CD14-positive monocyte (primary cell): ENCODE data around the gene PPP1R8. TPM values are rescaled to one million over a fixed set of nuclear protein-coding genes. Genes with fewer than 3 reads are reported as not detected.
A peak's percentile ranks its signal among the peaks of the same experiment; 100 is the strongest.
"Not testable (repeated sequence)": the region's sequence is repeated elsewhere in the genome, so short reads cannot be mapped to it uniquely, and the experiment has no call there.

Experiments used
- DNase-seq, 3 donors: peaks; one replicate each; pipeline ENCODE4 v3.0.0-alpha.2; 2011 to 2022
- H2AFZ ChIP-seq: 2 replicates; pipeline ENCODE4 v1.6.0; 2012; ENCODE audit warnings: mild to moderate bottlenecking, low read depth, low read length, inconsistent platforms; ENCODE audit not compliant: insufficient read depth, poor library complexity, severe bottlenecking
- H3K27ac ChIP-seq, 2 donors: 1 replicate in 1 of 2; 2 replicates in 1 of 2; pipeline ENCODE4 v1.5.1; 2012 to 2013; ENCODE audit warnings: low read length in 2 of 2, control low read depth in 1 of 2, inconsistent platforms in 1 of 2, low read depth in 1 of 2, mild to moderate bottlenecking in 1 of 2
- H3K27me3 ChIP-seq, 2 donors: one replicate each; pipeline versions ENCODE4 v1.6.0 to v1.6.1; 2011 to 2013; ENCODE audit warnings: low read length in 2 of 2; ENCODE audit not compliant: control insufficient read depth in 2 of 2, insufficient read depth in 2 of 2
- H3K36me3 ChIP-seq, 2 donors: replicated peaks in 1 of 2; 1 replicate in 1 of 2; 2 replicates in 1 of 2; pipeline versions ENCODE4 v1.5.1 to v1.6.1; 2012 to 2013; ENCODE audit warnings: low read length in 2 of 2, control low read depth in 1 of 2, inconsistent platforms in 1 of 2, mild to moderate bottlenecking in 1 of 2; ENCODE audit not compliant: insufficient read depth in 2 of 2, control insufficient read depth in 1 of 2
- H3K4me1 ChIP-seq, 2 donors: 1 replicate in 1 of 2; 2 replicates in 1 of 2; pipeline versions ENCODE4 v1.5.1 to v1.6.1; 2012 to 2013; ENCODE audit warnings: low read length in 2 of 2, control low read depth in 1 of 2, inconsistent platforms in 1 of 2, mild to moderate bottlenecking in 1 of 2, moderate library complexity in 1 of 2; ENCODE audit not compliant: insufficient read depth in 2 of 2, control insufficient read depth in 1 of 2
- H3K4me2 ChIP-seq: replicated peaks from 2 replicates; pipeline ENCODE3; 2012; ENCODE audit warnings: low read length, moderate library complexity, mild to moderate bottlenecking; ENCODE audit not compliant: poor library complexity, severe bottlenecking; ENCODE audit errors: extremely low read depth
- H3K4me3 ChIP-seq, 3 experiments: fragments of 200-600 bp in 1 of 3; sonication (generic) in 1 of 3; replicated peaks in 1 of 3; 1 replicate in 2 of 3; 2 replicates in 1 of 3; pipeline ENCODE4 v1.5.1; 2011 to 2013; ENCODE audit warnings: low read length in 3 of 3, mild to moderate bottlenecking in 3 of 3, control low read depth in 2 of 3, low read depth in 2 of 3, inconsistent platforms in 1 of 3, moderate library complexity in 1 of 3
- H3K79me2 ChIP-seq: 2 replicates; pipeline ENCODE4 v1.6.0; 2012; ENCODE audit warnings: mild to moderate bottlenecking, control low read depth, inconsistent platforms, low read length, moderate library complexity; ENCODE audit not compliant: insufficient read depth
- H3K9ac ChIP-seq: 2 replicates; pipeline ENCODE4 v1.6.0; 2017; ENCODE audit warnings: low read length, mild to moderate bottlenecking; ENCODE audit not compliant: insufficient read depth, poor library complexity, severe bottlenecking
- H3K9me3 ChIP-seq, 2 donors: replicated peaks in 1 of 2; 1 replicate in 1 of 2; 2 replicates in 1 of 2; pipeline versions ENCODE4 v1.5.1 to v1.6.1; 2012 to 2013; ENCODE audit warnings: low read length in 2 of 2, control low read depth in 1 of 2; ENCODE audit not compliant: control insufficient read depth in 1 of 2, insufficient read depth in 1 of 2
- H4K20me1 ChIP-seq: 2 replicates; pipeline ENCODE4 v1.6.0; 2012; ENCODE audit warnings: mild to moderate bottlenecking, low read length, control low read depth, moderate library complexity; ENCODE audit not compliant: insufficient read depth
- H3K27ac Mint-ChIP-seq, 7 donors: one replicate each; pipeline ENCODE4 v1.8.0; 2020; ENCODE audit warnings: mild to moderate bottlenecking in 7 of 7, mixed read lengths in 7 of 7, moderate library complexity in 6 of 7, inconsistent platforms in 2 of 7
- H3K27me3 Mint-ChIP-seq, 3 donors: one replicate each; pipeline ENCODE4 v1.8.0; 2021 to 2022; ENCODE audit warnings: low read depth in 3 of 3, mild to moderate bottlenecking in 3 of 3, mixed read lengths in 3 of 3, moderate library complexity in 3 of 3, inconsistent platforms in 1 of 3
- H3K36me3 Mint-ChIP-seq, 2 donors: one replicate each; pipeline ENCODE4 v1.8.0; 2020; ENCODE audit warnings: mixed read lengths in 2 of 2, inconsistent platforms in 1 of 2, mild to moderate bottlenecking in 1 of 2
- H3K4me1 Mint-ChIP-seq: one replicate; pipeline ENCODE4 v1.8.0; 2020; ENCODE audit warnings: mild to moderate bottlenecking, mixed read lengths
- H3K4me3 Mint-ChIP-seq, 2 donors: one replicate each; pipeline ENCODE4 v1.8.0; 2020; ENCODE audit warnings: mild to moderate bottlenecking in 2 of 2, mixed read lengths in 2 of 2, moderate library complexity in 1 of 2
- H3K9me3 Mint-ChIP-seq, 7 donors: one replicate each; pipeline ENCODE4 v1.8.0; 2020 to 2022; ENCODE audit warnings: mixed read lengths in 7 of 7, mild to moderate bottlenecking in 6 of 7, moderate library complexity in 6 of 7, inconsistent platforms in 2 of 7
- WGBS: methylation state at CpG from one replicate; pipeline ENCODE4 v1.1.5; 2013; ENCODE audit warnings: missing lambda C conversion rate; ENCODE audit not compliant: insufficient coverage; 5-methylcytosine and 5-hydroxymethylcytosine counted together
- intact Hi-C, 2 donors: fragments of 100-400 bp; cut with micrococcal nuclease; formaldehyde crosslinking; loops; one replicate each; pipeline versions ENCODE4 v1.15.0 to v1.15.1; 2023
- polyA plus RNA-seq, 3 donors: library from polyadenylated mRNA; depleted of rRNA in 1 of 3; unstranded in 2 of 3; stranded (reverse) in 1 of 3; fragments of 300-500 nt in 2 of 3; fragments of >200 nt in 1 of 3; fragmentation: Illumina TruSeq in 2 of 3; gene quantifications; 1 replicate in 2 of 3; 2 replicates in 1 of 3; pipeline ENCODE4 v1.2.3, GENCODE V29; 2012 to 2021
- TF ChIP-seq, protein P1 (sequence below): fragments of 200-600 bp; IDR thresholded peaks from one replicate; pipeline ENCODE4 v1.8.0; 2022; ENCODE audit warnings: antibody characterized with exemption, mild to moderate bottlenecking

Gene PPP1R8
- polyA plus RNA-seq, 3 donors = 17.0 to 23.9 (median 21.4) TPM

GRCh38 chr1:27855085-27855484 lies 24.5 kb downstream of the PPP1R8 start:
- H3K27ac Mint-ChIP-seq = no peak overlapping the region
- intact Hi-C loops = loop anchor here in 1 of 2 donors (5.0 kb wide), 1 partner anchor 42 kb away; no protein-coding TSS in a partner anchor

GRCh38 chr1:27856561-27857343 lies 26.2 kb downstream of the PPP1R8 start:
- Histone ChIP-seq H3K36me3 (peaks cover 1 to 2% of the 10 kb centered on the region in 2 donors), H3K27me3 (no peaks in the 10 kb centered on the region), H2AFZ (no peak overlapping the region), H3K9me3 (no peaks in the 10 kb centered on the region), H3K4me3 (no peak overlapping the region), H3K9ac (no peak overlapping the region), H3K79me2 (peaks cover 19% of the 10 kb centered on the region), H4K20me1 (peaks cover 1% of the 10 kb centered on the region), H3K4me2 (no peak overlapping the region), H3K4me1 (peaks cover 34 to 38% of the 10 kb centered on the region in 2 donors), H3K27ac (no peak overlapping the region)
- Mint-ChIP-seq H3K4me3 (no peak overlapping the region), H3K27ac (peak overlapping the region in 1 of 7 donors; percentile 65), H3K4me1 (peaks cover 40% of the 10 kb centered on the region), H3K27me3 (no peaks in the 10 kb centered on the region), H3K36me3 (peaks cover 8 to 10% of the 10 kb centered on the region in 2 donors), H3K9me3 (peaks cover 0 to 2% (median 0%) of the 10 kb centered on the region in 7 donors)
- DNase-seq = no peak
- intact Hi-C loops = loop anchor here in 1 of 2 donors (2.0 to 5.0 kb wide), 2 partner anchors 41 to 124 kb away; no protein-coding TSS in a partner anchor
- TF ChIP-seq, protein P1, sequence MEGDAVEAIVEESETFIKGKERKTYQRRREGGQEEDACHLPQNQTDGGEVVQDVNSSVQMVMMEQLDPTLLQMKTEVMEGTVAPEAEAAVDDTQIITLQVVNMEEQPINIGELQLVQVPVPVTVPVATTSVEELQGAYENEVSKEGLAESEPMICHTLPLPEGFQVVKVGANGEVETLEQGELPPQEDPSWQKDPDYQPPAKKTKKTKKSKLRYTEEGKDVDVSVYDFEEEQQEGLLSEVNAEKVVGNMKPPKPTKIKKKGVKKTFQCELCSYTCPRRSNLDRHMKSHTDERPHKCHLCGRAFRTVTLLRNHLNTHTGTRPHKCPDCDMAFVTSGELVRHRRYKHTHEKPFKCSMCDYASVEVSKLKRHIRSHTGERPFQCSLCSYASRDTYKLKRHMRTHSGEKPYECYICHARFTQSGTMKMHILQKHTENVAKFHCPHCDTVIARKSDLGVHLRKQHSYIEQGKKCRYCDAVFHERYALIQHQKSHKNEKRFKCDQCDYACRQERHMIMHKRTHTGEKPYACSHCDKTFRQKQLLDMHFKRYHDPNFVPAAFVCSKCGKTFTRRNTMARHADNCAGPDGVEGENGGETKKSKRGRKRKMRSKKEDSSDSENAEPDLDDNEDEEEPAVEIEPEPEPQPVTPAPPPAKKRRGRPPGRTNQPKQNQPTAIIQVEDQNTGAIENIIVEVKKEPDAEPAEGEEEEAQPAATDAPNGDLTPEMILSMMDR = no peak
- 89% methylated on average over 6 of the region's 12 CpGs for WGBS

More at GRCh38 chr1:27855085-27855484, 24.5 kb downstream of the PPP1R8 start:
- Mint-ChIP-seq H3K36me3 (peaks cover 18 to 20% of the 10 kb centered on the region in 2 donors), H3K9me3 (peaks cover 0 to 2% (median 0%) of the 10 kb centered on the region in 7 donors), H3K4me1 (peaks cover 23% of the 10 kb centered on the region), H3K4me3 (no peak overlapping the region), H3K27me3 (no peaks in the 10 kb centered on the region)
- Histone ChIP-seq H3K9me3 (no peaks in the 10 kb centered on the region), H3K4me1 (peaks cover 20 to 22% of the 10 kb centered on the region in 2 donors), H3K4me2 (no peak overlapping the region), H3K79me2 (peaks cover 7% of the 10 kb centered on the region), H4K20me1 (peaks cover 4% of the 10 kb centered on the region), H3K4me3 (no peak overlapping the region), H3K36me3 (peaks cover 16 to 18% of the 10 kb centered on the region in 2 donors), H3K27ac (no peak overlapping the region), H3K9ac (no peak overlapping the region), H2AFZ (no peak overlapping the region), H3K27me3 (no peaks in the 10 kb centered on the region)
- no peak for DNase-seq
- 100% methylated on average over 2 of the region's 6 CpGs for WGBS
- TF ChIP-seq, protein P1 = no peak

DNA sequence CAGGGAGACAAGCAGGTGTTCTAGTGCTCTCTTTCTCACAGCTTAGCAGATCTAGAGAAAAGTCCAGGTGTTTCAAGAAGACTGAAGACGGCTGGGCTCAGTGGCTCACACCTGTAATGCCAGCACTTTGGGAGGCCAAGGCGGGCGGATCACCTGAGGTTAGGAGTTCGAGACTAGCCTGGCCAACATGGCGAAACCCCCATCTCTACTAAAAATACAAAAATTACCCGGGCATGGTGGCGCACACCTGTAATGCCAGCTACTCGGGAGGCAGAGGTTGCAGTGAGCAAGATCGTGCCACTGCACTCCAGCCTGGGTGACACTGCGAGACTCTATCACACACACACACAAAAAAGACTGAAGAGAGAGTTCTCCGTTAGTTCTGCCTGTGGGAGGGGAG lies 27.0 kb downstream of the PPP1R8 start:
- not testable (repeated sequence) for H3K9ac ChIP-seq, H3K9me3 ChIP-seq, H3K36me3 Mint-ChIP-seq, H3K27ac ChIP-seq, H3K27me3 Mint-ChIP-seq, H3K36me3 ChIP-seq, DNase-seq, H3K27me3 ChIP-seq, H4K20me1 ChIP-seq, H3K4me3 Mint-ChIP-seq, H3K9me3 Mint-ChIP-seq, H3K4me2 ChIP-seq, H3K4me3 ChIP-seq
- H3K79me2 ChIP-seq = peaks cover 27% of the 10 kb centered on the region
- Mint-ChIP-seq H3K27ac (peak overlapping the region in 2 of 7 donors; percentile 26 to 99), H3K4me1 (peaks cover 48% of the 10 kb centered on the region)
- H2AFZ ChIP-seq = peak overlapping the region; percentile 70
- intact Hi-C loops = loop anchor here in 1 of 2 donors (2.0 to 5.0 kb wide), 2 partner anchors 40 to 123 kb away; no protein-coding TSS in a partner anchor
- WGBS = 89% methylated on average over 6 of the region's 11 CpGs
- H3K4me1 ChIP-seq = peaks cover 42 to 46% of the 10 kb centered on the region in 2 donors
